HCT116 (cell line): ENCODE data around the gene COQ10A. TPM values are rescaled to one million over a fixed set of nuclear protein-coding genes. Genes with fewer than 3 reads are reported as not detected.

Experiments used
- ATAC-seq: fragments of 200-7000 bp; cut with Tn5 transposase; 2 replicates; pipeline ENCODE4 v1.9.1; 2020; ENCODE audit warnings: mild to moderate bottlenecking, moderate library complexity
- BruUV-seq: library from RNA; stranded (reverse); fragments of 400-500 nt; replicated peaks from 2 replicates; lab custom pipeline; 2021; lab: Mats Ljungman, UMichigan
- CTCF ChIA-PET: fragments of 300-600 bp; sonication (Branson Sonifier 250); formaldehyde crosslinking; loops from one replicate; lab custom pipeline; 2021; ENCODE audit warnings: antibody characterized with exemption; lab: Charles Lee
- POLR2A ChIA-PET: fragments of 300-600, 350-600 bp; sonication (Branson Sonifier 250); formaldehyde crosslinking; loops from one replicate; lab custom pipeline; 2021; ENCODE audit warnings: antibody characterized with exemption; lab: Charles Lee
- RAD21 ChIA-PET, 2 experiments: fragments of 300-600 bp; sonication (Branson Sonifier 250); formaldehyde crosslinking; loops; one replicate each; lab custom pipeline; 2023; ENCODE audit warnings: low total read pairs in 2 of 2; ENCODE audit not compliant: uncharacterized antibody in 2 of 2, unreplicated experiment in 2 of 2, low non-redundant PET in 1 of 2; lab: Charles Lee
- DNase-seq: peaks from one replicate; pipeline ENCODE4 v3.0.0-alpha.2; 2010; ENCODE audit warnings: low read depth, low spot score
- H2AFZ ChIP-seq: fragments of 200-600 bp; shearing (Covaris generic), sonication (generic); 2 replicates; pipeline ENCODE4 v1.6.1; 2017; ENCODE audit warnings: low read depth, mixed run types, mixed read lengths, antibody characterized with exemption, low read length; ENCODE audit not compliant: poor library complexity, severe bottlenecking
- H3K27ac ChIP-seq: 2 replicates; pipeline ENCODE4 v1.5.1; 2012; ENCODE audit warnings: low read depth, low read length
- H3K27me3 ChIP-seq: fragments of 200-600 bp; sonication (generic); 2 replicates; pipeline ENCODE4 v1.6.1; 2016; ENCODE audit warnings: mixed run types, low read length, mixed read lengths; ENCODE audit not compliant: insufficient read depth
- H3K36me3 ChIP-seq, 2 experiments: fragments of 200-500 bp in 1 of 2; fragments of 200-600 bp in 1 of 2; sonication (Bioruptor generic) in 1 of 2; sonication (generic) in 1 of 2; 2 replicates each; pipeline versions ENCODE4 v1.5.1 to v1.6.1; 2014 to 2016; ENCODE audit warnings: low read length in 2 of 2, inconsistent platforms in 1 of 2, mixed read lengths in 1 of 2, mixed run types in 1 of 2; ENCODE audit not compliant: insufficient read depth in 2 of 2, control insufficient read depth in 1 of 2
- H3K4me1 ChIP-seq, 2 experiments: fragments of 200-600 bp in 1 of 2; sonication (generic) in 1 of 2; 2 replicates each; pipeline versions ENCODE4 v1.5.1 to v1.6.1; 2012 to 2017; ENCODE audit warnings: low read length in 2 of 2, inconsistent platforms in 1 of 2, mild to moderate bottlenecking in 1 of 2, mixed read lengths in 1 of 2, mixed run types in 1 of 2, moderate library complexity in 1 of 2; ENCODE audit not compliant: insufficient read depth in 2 of 2, control insufficient read depth in 1 of 2
- H3K4me2 ChIP-seq: fragments of 200-600 bp; sonication (generic); 2 replicates; pipeline ENCODE4 v1.6.1; 2017; ENCODE audit warnings: mixed run types, low read length, mixed read lengths
- H3K4me3 ChIP-seq, 2 experiments: fragments of 200-600 bp in 1 of 2; sonication (generic) in 1 of 2; replicated peaks in 1 of 2; 2 replicates each; pipeline ENCODE4 v1.5.1; 2011 to 2016; ENCODE audit warnings: low read length in 2 of 2, control low read depth in 1 of 2, low read depth in 1 of 2, mild to moderate bottlenecking in 1 of 2, mixed read lengths in 1 of 2, mixed run types in 1 of 2
- H3K79me2 ChIP-seq: fragments of 200-600 bp; sonication (generic); 2 replicates; pipeline ENCODE4 v1.6.1; 2017; ENCODE audit warnings: mild to moderate bottlenecking, mixed run types, low read length, moderate library complexity, mixed read lengths; ENCODE audit not compliant: insufficient read depth
- H3K9ac ChIP-seq: fragments of 200-600 bp; sonication (generic); 2 replicates; pipeline ENCODE4 v1.6.1; 2016; ENCODE audit warnings: low read length, mixed read lengths
- H3K9me2 ChIP-seq: fragments of 200-600 bp; sonication (generic), shearing (Covaris generic); 2 replicates; pipeline ENCODE4 v1.6.1; 2017; ENCODE audit warnings: mixed run types, mild to moderate bottlenecking, moderate library complexity; ENCODE audit not compliant: insufficient read depth
- H3K9me3 ChIP-seq, 2 experiments: fragments of 200-500 bp in 1 of 2; fragments of 200-600 bp in 1 of 2; sonication (Bioruptor generic) in 1 of 2; sonication (generic) in 1 of 2; 2 replicates each; pipeline ENCODE4 v1.6.1; 2014 to 2017; ENCODE audit warnings: low read length in 2 of 2, mixed read lengths in 2 of 2, inconsistent platforms in 1 of 2, low read depth in 1 of 2, mild to moderate bottlenecking in 1 of 2, mixed run types in 1 of 2, moderate library complexity in 1 of 2; ENCODE audit not compliant: control insufficient read depth in 1 of 2, insufficient read depth in 1 of 2
- H4K20me1 ChIP-seq: fragments of 200-600 bp; sonication (generic), shearing (Covaris generic); 2 replicates; pipeline ENCODE4 v1.6.1; 2017; ENCODE audit warnings: mixed run types, mild to moderate bottlenecking, moderate library complexity; ENCODE audit not compliant: insufficient read depth
- CEBPB ChIP-seq: IDR thresholded peaks from 2 replicates; pipeline ENCODE4 v1.6.1; 2012; ENCODE audit warnings: low read depth
- CTCF ChIP-seq, 3 experiments: fragments of 200-600 bp in 1 of 3; sonication (generic) in 1 of 3; IDR thresholded peaks in 2 of 3; conservative IDR thresholded peaks in 1 of 3; 2 replicates each; pipeline ENCODE4 v1.5.1; 2012 to 2017; ENCODE audit warnings: low read depth in 2 of 3, low read length in 2 of 3, antibody characterized with exemption in 1 of 3, borderline replicate concordance in 1 of 3, control low read depth in 1 of 3, mild to moderate bottlenecking in 1 of 3, mixed read lengths in 1 of 3, mixed run types in 1 of 3, moderate library complexity in 1 of 3; ENCODE audit not compliant: insufficient read depth in 1 of 3
- EGR1 ChIP-seq: IDR thresholded peaks from 2 replicates; pipeline ENCODE4 v1.6.1; 2012; ENCODE audit warnings: low read depth
- ELF1 ChIP-seq: IDR thresholded peaks from 2 replicates; pipeline ENCODE4 v1.6.1; 2012; ENCODE audit warnings: low read depth, borderline replicate concordance
- EZH2 ChIP-seq: fragments of 200-600 bp; sonication (generic); IDR thresholded peaks from 2 replicates; pipeline ENCODE4 v1.6.1; 2017; ENCODE audit warnings: antibody characterized with exemption, mixed run types
- FOSL1 ChIP-seq: IDR thresholded peaks from 2 replicates; pipeline ENCODE4 v1.6.1; 2012; ENCODE audit warnings: low read depth
- JUND ChIP-seq: IDR thresholded peaks from 2 replicates; pipeline ENCODE4 v1.6.1; 2012
- MAX ChIP-seq: IDR thresholded peaks from 2 replicates; pipeline ENCODE4 v1.6.1; 2012
- POLR2A ChIP-seq: IDR thresholded peaks from 2 replicates; pipeline ENCODE4 v1.7.0; 2011; ENCODE audit warnings: borderline replicate concordance; ENCODE audit not compliant: insufficient read depth, insufficient read length; ENCODE audit errors: extremely low read depth
- POLR2AphosphoS5 ChIP-seq: IDR thresholded peaks from 2 replicates; pipeline ENCODE4 v1.6.1; 2011; ENCODE audit warnings: mild to moderate bottlenecking, low read depth, low read length, moderate library complexity
- RAD21 ChIP-seq: IDR thresholded peaks from 2 replicates; pipeline ENCODE4 v1.6.1; 2012; ENCODE audit warnings: low read depth, mild to moderate bottlenecking
- SIN3A ChIP-seq: IDR thresholded peaks from 2 replicates; pipeline ENCODE4 v1.6.1; 2012; ENCODE audit warnings: low read depth
- SP1 ChIP-seq: IDR thresholded peaks from 2 replicates; pipeline ENCODE4 v1.6.1; 2012; ENCODE audit warnings: low read depth
- SRF ChIP-seq: IDR thresholded peaks from 2 replicates; pipeline ENCODE4 v1.6.1; 2012; ENCODE audit warnings: low read depth
- YY1 ChIP-seq: IDR thresholded peaks from 2 replicates; pipeline ENCODE4 v1.6.1; 2011; ENCODE audit warnings: low read length, low read depth, moderate library complexity, mild to moderate bottlenecking; ENCODE audit not compliant: insufficient replicate concordance; ENCODE audit errors: extremely low read depth
- ZFX ChIP-seq: fragments of 450-650 bp; IDR thresholded peaks from 2 replicates; pipeline ENCODE4 v1.6.1; 2017
- ZNF274 ChIP-seq: fragments of 200-500 bp; sonication (Bioruptor generic); IDR thresholded peaks from 2 replicates; pipeline ENCODE4 v1.6.1; 2014; ENCODE audit warnings: mild to moderate bottlenecking, low read depth, low read length, inconsistent platforms
- intact Hi-C: fragments of 100-400 bp; cut with micrococcal nuclease; formaldehyde crosslinking; loops from 2 replicates; pipeline ENCODE4 v1.10.0; 2022
- total RNA-seq: library from RNA; stranded (reverse); gene quantifications from one replicate; pipeline ENCODE4 v1.2.1, GENCODE V29; 2021; ENCODE audit not compliant: unreplicated experiment
- TF ChIP-seq, protein P1 (sequence below): IDR thresholded peaks from 2 replicates; pipeline ENCODE4 v1.6.1; 2012; ENCODE audit warnings: low read depth
- TF ChIP-seq, protein P2 (sequence below): IDR thresholded peaks from 2 replicates; pipeline ENCODE4 v1.6.1; 2011; ENCODE audit warnings: mild to moderate bottlenecking, low read length, moderate library complexity; ENCODE audit not compliant: insufficient replicate concordance; ENCODE audit errors: extremely low read depth

The COQ10A gene
- total RNA-seq, 1 experiment from 2014 or later, result 11.7 TPM

- TF ChIP-seq, protein P1, sequence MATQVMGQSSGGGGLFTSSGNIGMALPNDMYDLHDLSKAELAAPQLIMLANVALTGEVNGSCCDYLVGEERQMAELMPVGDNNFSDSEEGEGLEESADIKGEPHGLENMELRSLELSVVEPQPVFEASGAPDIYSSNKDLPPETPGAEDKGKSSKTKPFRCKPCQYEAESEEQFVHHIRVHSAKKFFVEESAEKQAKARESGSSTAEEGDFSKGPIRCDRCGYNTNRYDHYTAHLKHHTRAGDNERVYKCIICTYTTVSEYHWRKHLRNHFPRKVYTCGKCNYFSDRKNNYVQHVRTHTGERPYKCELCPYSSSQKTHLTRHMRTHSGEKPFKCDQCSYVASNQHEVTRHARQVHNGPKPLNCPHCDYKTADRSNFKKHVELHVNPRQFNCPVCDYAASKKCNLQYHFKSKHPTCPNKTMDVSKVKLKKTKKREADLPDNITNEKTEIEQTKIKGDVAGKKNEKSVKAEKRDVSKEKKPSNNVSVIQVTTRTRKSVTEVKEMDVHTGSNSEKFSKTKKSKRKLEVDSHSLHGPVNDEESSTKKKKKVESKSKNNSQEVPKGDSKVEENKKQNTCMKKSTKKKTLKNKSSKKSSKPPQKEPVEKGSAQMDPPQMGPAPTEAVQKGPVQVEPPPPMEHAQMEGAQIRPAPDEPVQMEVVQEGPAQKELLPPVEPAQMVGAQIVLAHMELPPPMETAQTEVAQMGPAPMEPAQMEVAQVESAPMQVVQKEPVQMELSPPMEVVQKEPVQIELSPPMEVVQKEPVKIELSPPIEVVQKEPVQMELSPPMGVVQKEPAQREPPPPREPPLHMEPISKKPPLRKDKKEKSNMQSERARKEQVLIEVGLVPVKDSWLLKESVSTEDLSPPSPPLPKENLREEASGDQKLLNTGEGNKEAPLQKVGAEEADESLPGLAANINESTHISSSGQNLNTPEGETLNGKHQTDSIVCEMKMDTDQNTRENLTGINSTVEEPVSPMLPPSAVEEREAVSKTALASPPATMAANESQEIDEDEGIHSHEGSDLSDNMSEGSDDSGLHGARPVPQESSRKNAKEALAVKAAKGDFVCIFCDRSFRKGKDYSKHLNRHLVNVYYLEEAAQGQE, result no peak
- TF ChIP-seq EGR1 (no peak), POLR2AphosphoS5 (no peak), SP1 (no peak), ZNF274 (no peak), CTCF (IDR thresholded peaks at IDR 0.05 in 2 of 3, conservative IDR thresholded peaks at IDR 0.05 in 1 of 3; ENCODE audit: borderline replicate concordance in 1 of 3, insufficient read depth in 1 of 3, low read depth in 2 of 3, low read length in 2 of 3) (no peak), JUND (no peak), POLR2A (no peak), ELF1 (no peak), SIN3A (no peak), FOSL1 (no peak), MAX (no peak), CEBPB (no peak), YY1 (no peak), ZFX (no peak), SRF (no peak), RAD21 (no peak), EZH2 (no peak)
- TF ChIP-seq, protein P2, sequence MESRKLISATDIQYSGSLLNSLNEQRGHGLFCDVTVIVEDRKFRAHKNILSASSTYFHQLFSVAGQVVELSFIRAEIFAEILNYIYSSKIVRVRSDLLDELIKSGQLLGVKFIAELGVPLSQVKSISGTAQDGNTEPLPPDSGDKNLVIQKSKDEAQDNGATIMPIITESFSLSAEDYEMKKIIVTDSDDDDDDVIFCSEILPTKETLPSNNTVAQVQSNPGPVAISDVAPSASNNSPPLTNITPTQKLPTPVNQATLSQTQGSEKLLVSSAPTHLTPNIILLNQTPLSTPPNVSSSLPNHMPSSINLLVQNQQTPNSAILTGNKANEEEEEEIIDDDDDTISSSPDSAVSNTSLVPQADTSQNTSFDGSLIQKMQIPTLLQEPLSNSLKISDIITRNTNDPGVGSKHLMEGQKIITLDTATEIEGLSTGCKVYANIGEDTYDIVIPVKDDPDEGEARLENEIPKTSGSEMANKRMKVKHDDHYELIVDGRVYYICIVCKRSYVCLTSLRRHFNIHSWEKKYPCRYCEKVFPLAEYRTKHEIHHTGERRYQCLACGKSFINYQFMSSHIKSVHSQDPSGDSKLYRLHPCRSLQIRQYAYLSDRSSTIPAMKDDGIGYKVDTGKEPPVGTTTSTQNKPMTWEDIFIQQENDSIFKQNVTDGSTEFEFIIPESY, result no peak
- H3K4me2 ChIP-seq, result no peak overlapping the region
- ATAC-seq (no peak), DNase-seq (no peak)
- H3K4me3 ChIP-seq, result no peak overlapping the region
- BruUV-seq, result no TSS peak
- ChIA-PET CTCF (no interaction called here), RAD21 (no interaction called here), POLR2A (no interaction called here)
- H3K9ac ChIP-seq, result no peak overlapping the region
- no peak overlapping the region for H3K27ac ChIP-seq
- H2AFZ ChIP-seq, result no peak overlapping the region
- no peaks in the 10 kb centered on the region for H3K79me2 ChIP-seq
- no peaks in the 10 kb centered on the region for H3K4me1 ChIP-seq
- peaks cover 37 to 44% of the 10 kb centered on the region in 2 experiments for H3K36me3 ChIP-seq
- H4K20me1 ChIP-seq, result no peaks in the 10 kb centered on the region
- intact Hi-C loops, result no loop called here
- no peaks in the 10 kb centered on the region for H3K9me2 ChIP-seq
- H3K27me3 ChIP-seq, result no peaks in the 10 kb centered on the region
- no peaks in the 10 kb centered on the region for H3K9me3 ChIP-seq
Observed at GRCh38 chr12:56242986-56243385, 23.8 kb upstream of the COQ10A start.
